Measurements from ENCODE around the gene CACNA1B.

CACNA1B gene

GRCh38 chr9:137986268-137987099 lies 108.9 kb downstream of the CACNA1B start:
- no peak for DNase-seq (ENCODE audit: low read depth)

DNA sequence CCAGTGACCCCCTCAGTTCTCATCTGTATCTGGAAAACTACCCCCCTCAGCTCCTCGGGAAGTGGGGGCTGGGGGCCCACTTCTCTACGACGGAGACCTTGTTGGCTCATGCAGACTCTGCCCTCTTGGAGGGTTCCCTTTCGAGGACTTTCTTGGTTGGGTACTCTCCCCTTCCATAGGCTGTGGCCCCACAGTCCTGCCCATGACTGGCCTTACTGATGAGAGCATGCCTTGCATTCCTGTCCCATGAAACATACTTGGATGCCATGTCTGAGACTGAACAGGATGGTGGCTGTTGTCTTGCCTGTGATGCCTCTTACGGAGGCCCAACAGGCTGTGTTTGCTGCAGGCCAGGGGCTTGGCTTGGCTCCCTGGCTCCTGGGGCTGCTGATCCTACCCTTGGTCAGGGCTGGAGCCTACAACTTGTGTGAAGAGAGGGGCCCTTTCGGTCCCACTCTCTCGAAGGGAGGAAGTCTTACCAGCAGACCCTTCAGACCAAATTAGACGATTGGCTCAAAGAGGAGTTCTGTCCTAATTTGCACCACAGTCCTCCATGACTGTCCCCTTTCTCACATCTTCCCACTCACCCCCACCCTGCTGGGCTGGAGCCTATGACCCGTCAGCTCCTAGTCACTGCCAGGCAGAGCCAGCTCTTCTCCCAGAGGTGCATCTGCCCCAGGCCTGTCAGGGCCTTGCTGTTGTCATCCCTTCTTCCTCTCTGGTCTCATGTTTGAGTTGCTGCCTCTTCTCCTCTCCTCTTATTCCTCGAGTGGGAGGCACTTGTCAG lies 109.9 kb downstream of the CACNA1B start:
- DNase-seq (ENCODE audit: low read depth), result no peak

GRCh38 chr9:137988051-137988450 lies 110.5 kb downstream of the CACNA1B start:
- no peak for DNase-seq (ENCODE audit: low read depth)

- DNase-seq (ENCODE audit: low read depth), result no peak
Measured at GRCh38 chr9:137988701-137989100, 111.1 kb downstream of the CACNA1B start.

DNA sequence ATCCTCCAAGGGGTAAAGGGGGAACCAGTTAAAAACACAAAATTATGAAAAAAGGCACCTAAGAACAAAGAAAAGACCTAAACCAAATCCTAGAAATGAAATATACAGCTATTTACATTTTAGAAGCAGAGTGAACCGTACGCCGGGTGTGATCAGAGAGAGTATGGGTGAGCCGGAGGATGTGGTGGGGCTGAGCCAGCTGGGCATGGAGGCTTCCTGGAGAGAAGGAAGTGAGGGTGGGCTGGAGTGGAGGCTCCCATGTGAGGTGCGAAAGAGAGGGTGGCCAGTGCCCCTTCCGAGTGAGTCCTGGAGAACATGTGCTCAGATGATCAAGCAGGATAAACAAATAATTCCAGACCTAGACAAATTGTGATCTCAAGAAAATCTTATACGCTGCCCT lies 111.6 kb downstream of the CACNA1B start:
- DNase-seq (ENCODE audit: low read depth), result no peak

DNA sequence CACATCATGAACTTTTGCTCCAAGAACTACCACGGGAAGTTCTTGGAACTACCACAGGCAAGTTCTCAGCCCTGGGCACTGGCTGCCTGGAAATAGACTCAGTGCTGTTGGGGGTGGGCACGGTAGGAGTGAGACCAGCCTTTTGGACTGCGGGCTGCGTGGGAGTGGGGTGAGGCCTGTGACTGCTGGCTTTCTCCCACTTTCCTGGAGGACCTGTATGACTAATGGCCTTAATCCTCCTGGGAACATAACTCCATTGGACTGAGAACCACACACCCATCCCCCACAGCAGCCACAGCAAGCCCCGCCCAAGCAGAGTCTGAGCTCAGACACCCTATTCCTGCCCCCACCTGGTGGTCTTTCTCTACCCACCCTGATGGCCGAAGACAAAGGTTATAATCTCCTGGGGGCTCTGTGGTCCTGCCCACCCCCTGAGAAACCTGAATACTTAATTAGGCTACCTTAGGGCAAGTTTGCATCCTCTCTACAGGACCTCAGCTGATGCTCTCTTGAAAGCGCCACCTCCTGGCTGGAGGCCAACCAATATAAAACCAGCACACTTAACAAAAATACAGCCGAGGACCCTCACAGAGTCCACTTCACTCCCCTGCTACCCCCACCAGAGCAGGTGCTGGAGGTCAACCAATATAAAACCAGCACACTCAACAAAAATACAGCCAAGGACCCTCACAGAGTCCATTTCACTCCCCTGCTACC lies 112.6 kb downstream of the CACNA1B start:
- DNase-seq (ENCODE audit: low read depth), result no peak

- DNase-seq (ENCODE audit: low read depth), result no peak
Measured at GRCh38 chr9:138003485-138004190, 126.1 kb downstream of the CACNA1B start.

- no peak for DNase-seq (ENCODE audit: low read depth)
Measured at GRCh38 chr9:138006576-138007233, 129.1 kb downstream of the CACNA1B start.

DNA sequence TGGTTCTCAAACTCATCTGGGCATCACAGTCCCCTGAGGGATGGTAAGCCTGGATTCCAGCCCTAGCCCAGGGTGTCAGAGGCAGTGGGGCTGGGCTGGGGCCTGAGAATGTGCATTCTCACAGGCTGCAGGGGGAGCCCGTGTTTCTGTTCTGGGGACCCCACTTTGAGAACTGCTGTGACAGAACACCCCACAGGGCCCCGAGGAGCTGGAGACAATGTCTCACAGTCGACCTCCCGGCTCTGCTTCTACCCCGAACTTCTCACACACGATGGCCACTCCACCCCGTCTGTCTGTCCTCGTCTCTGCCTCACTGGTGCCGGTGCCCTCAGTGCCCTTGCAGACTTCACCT lies 130.0 kb downstream of the CACNA1B start:
- no peak for DNase-seq (ENCODE audit: low read depth)

DNA sequence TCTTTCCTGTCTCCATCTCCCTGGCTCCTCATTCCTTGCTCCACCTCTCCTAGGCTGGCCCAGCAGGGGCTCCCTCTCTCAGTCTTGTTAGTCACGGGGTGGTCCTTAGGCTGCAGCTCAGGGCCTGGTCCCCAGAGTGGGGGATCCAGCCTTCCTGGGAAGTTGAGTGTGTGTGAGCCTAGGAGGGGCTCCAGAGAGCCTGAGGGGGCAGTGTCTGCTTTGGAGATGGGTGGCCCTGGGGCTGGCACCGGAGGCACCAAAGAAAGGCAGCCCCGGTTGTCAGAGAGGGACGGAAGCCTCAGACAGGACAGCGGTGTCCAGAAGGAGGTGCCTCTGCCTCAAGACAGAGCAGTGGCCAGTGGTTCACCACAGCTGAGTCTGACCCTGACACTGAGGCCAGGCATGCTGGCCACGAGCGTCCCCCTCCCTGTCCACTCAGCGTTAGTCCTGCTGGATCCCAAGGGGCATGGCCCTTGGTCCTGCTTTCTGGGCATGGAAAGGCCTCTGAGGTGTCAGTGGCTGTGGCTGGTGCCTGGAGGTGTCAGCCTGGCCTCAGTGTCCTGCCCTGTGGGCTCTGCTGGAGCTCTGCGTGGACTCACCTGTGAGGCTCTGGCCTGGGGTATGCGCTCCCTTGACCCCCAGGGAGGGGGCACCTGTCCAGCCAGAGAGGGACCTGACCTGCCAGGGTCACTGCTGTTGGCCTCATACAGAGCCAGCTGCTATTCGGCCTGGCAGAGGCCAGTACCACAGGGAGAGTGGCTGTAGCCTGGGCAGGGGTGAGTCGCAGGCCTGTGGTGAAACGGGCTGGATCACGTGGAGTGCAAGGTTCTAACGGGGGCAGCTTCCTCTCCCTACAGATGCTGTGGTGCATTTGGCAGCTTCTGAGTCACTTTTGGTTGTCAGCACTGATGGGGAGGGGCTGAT lies 130.6 kb downstream of the CACNA1B start:
- DNase-seq (ENCODE audit: low read depth), result no peak

- DNase-seq (ENCODE audit: low read depth), result no peak
Measured at GRCh38 chr9:138009016-138009802, 131.6 kb downstream of the CACNA1B start.

GRCh38 chr9:138009803-138010690 lies 132.5 kb downstream of the CACNA1B start:
- no peak for DNase-seq (ENCODE audit: low read depth)

DNA sequence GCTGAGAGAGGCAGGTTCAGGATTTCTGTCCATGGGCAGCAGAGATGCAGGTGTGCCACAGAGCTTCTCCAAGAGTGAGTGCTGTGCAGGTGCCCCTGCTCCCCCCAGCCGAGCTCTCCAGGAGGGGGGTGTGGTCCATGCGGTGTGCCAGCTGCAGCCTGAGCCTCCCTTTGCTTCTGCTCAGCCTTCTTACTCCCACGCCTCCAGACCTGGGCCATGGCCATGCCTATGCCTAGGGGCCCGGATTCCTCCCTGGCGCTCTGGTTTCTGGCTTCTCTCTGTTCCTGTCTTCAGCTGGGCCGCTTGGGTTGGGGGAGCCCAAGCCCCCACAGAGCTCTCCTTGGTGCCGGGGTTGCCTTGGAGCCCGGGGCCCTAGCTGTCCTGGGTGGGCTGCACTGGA lies 133.3 kb downstream of the CACNA1B start:
- no peak for DNase-seq (ENCODE audit: low read depth)

- DNase-seq (ENCODE audit: low read depth), result no peak
Measured at GRCh38 chr9:138011951-138012500, 134.4 kb downstream of the CACNA1B start.

GRCh38 chr9:138013273-138013672 lies 135.7 kb downstream of the CACNA1B start:
- no peak for DNase-seq (ENCODE audit: low read depth)

DNA sequence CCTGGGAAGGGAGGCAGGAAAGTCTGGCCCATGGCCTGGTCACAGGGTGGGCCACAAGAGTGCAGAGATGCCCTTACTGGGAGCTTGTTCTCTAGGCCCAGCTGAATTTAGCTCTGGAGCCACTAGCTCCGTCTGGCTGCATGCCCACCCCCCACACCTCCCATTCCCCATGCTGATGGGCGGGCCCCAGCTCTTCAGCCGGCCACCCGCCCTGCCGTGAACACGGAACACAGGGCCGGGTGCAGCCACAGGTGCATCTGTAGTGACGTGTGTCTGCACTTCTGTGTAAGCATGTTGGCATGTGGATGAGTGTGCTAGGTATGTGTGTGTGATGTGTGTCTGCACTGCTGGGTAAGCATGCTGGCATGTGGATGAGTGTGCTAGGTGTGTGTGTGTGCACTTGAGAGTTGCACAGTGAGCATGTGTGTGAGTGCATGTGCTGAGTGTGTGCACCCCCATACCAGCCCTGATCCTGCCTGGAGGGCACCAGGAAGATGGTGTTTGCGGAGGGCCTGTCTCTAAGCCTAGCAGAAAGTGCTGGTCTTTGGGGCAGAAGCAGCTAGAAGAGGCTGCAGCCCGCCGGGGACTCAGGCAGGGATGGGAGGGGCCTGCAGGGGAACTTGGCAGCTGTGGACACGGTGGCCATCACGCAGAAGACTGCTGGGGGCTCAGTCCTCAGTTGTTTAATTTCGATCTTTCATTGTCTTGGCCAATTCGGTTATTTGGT lies 136.4 kb downstream of the CACNA1B start:
- DNase-seq (ENCODE audit: low read depth), result no peak

DNA sequence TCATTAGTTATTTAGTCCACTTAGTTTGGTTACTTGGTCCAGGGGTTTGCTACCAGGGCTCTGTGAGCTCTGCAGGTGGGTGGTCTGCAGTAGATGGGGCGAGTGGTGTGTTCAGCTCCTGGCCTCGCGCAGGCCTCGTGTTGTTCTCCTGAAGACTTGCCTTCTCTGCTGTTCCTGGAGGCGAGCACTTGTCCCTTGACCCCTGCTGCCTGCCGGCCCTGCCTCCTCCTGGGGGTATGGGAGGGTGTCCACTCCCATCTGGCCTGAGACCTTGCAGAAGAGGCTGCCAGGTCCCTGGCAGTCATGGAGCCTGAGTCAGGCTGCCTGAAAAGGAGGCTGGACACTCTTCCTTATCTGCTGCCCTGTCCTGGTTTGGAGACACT lies 137.0 kb downstream of the CACNA1B start:
- no peak for DNase-seq (ENCODE audit: low read depth)
